Activated B cell treated with CpG ODN at 0.5 μM for 24 hours (primary cell): Measurements from ENCODE around the gene HOXB4. TPM values are rescaled to one million over a fixed set of nuclear protein-coding genes. Genes with fewer than 3 reads are reported as not detected.

ENCODE experiments used
- ATAC-seq: fragments of 200-7000 bp; cut with Tn5 transposase; one replicate; pipeline ENCODE4 v1.10.0; 2021; ENCODE audit warnings: low read depth, mild to moderate bottlenecking, moderate library complexity
- CTCF ChIA-PET: fragments of 350-600 bp; sonication (Branson Sonifier 250); formaldehyde crosslinking; loops from one replicate; lab custom pipeline; 2021; ENCODE audit warnings: antibody characterized with exemption; lab: Charles Lee
- POLR2A ChIA-PET: fragments of 350-600 bp; sonication (Branson Sonifier 250); formaldehyde crosslinking; loops from one replicate; lab custom pipeline; 2021; ENCODE audit warnings: antibody characterized with exemption; lab: Charles Lee
- DNase-seq: peaks from one replicate; pipeline ENCODE4 v3.0.0; 2022
- H3K27ac Mint-ChIP-seq: one replicate; pipeline ENCODE4 v1.8.0; 2020; ENCODE audit warnings: mixed read lengths
- H3K27me3 Mint-ChIP-seq: one replicate; pipeline ENCODE4 v1.8.0; 2021; ENCODE audit warnings: mixed read lengths
- H3K36me3 Mint-ChIP-seq: one replicate; pipeline ENCODE4 v1.8.0; 2021; ENCODE audit warnings: low read depth, mixed read lengths
- H3K4me1 Mint-ChIP-seq: one replicate; pipeline ENCODE4 v1.8.0; 2021; ENCODE audit warnings: mixed read lengths
- H3K4me3 Mint-ChIP-seq: one replicate; pipeline ENCODE4 v1.8.0; 2020; ENCODE audit warnings: mild to moderate bottlenecking, mixed read lengths
- H3K9me3 Mint-ChIP-seq: one replicate; pipeline ENCODE4 v1.8.0; 2020; ENCODE audit warnings: mixed read lengths
- intact Hi-C: fragments of 100-400 bp; cut with micrococcal nuclease; formaldehyde crosslinking; loops from one replicate; pipeline ENCODE4 v1.15.1; 2024
- total RNA-seq: library from RNA; stranded (reverse); gene quantifications from 2 replicates; pipeline ENCODE4 v1.2.3, GENCODE V29; 2022
- TF ChIP-seq, protein P1 (sequence below): fragments of 200-600 bp; IDR thresholded peaks from one replicate; pipeline ENCODE4 v1.8.0; 2022; ENCODE audit warnings: antibody characterized with exemption, mild to moderate bottlenecking

The HOXB4 gene
- total RNA-seq, 1 donor from 2014 or later = 1.4 TPM

DNA sequence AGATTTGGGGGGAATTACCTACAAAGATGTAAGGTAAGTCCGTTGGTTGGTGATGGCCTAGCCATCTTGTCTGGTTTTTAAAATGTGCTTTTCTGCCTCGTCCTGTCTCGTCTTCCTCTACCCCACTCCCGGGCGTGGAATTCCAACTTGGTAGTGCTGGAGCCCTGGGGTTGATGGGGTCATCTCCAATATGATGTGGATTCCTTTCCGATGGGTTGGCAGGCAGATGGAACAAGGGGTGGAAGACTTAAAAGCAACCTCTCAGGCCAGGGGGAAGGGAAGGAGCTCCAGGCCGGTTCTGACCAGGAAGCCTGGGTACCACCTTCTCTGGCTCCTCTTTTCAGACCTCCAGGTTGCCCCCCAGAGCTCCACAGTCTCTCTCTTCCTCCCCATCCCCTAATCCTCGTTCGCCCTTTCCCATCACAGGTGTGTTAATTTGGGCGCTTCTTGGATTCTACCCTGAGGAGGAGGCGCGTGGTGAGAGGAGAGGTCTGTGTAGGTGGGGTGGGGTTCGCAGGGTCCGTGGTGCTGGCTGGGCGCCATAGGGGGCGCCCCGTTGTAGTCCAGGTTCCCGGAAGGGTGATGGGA, 28.1 kb downstream of the HOXB4 start:
- POLR2A ChIA-PET = no interaction called here
- no peak overlapping the region for H3K4me3 Mint-ChIP-seq
- intact Hi-C loops = no loop called here
- ATAC-seq (no peak), DNase-seq (no peak)
- TF ChIP-seq, protein P1, sequence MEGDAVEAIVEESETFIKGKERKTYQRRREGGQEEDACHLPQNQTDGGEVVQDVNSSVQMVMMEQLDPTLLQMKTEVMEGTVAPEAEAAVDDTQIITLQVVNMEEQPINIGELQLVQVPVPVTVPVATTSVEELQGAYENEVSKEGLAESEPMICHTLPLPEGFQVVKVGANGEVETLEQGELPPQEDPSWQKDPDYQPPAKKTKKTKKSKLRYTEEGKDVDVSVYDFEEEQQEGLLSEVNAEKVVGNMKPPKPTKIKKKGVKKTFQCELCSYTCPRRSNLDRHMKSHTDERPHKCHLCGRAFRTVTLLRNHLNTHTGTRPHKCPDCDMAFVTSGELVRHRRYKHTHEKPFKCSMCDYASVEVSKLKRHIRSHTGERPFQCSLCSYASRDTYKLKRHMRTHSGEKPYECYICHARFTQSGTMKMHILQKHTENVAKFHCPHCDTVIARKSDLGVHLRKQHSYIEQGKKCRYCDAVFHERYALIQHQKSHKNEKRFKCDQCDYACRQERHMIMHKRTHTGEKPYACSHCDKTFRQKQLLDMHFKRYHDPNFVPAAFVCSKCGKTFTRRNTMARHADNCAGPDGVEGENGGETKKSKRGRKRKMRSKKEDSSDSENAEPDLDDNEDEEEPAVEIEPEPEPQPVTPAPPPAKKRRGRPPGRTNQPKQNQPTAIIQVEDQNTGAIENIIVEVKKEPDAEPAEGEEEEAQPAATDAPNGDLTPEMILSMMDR = no peak
- no peaks in the 10 kb centered on the region for H3K36me3 Mint-ChIP-seq
- H3K27ac Mint-ChIP-seq = no peak overlapping the region
- H3K4me1 Mint-ChIP-seq = peaks cover 9% of the 10 kb centered on the region
- CTCF ChIA-PET = no interaction called here
- H3K27me3 Mint-ChIP-seq = peaks cover 22% of the 10 kb centered on the region
- H3K9me3 Mint-ChIP-seq = no peaks in the 10 kb centered on the region

DNA sequence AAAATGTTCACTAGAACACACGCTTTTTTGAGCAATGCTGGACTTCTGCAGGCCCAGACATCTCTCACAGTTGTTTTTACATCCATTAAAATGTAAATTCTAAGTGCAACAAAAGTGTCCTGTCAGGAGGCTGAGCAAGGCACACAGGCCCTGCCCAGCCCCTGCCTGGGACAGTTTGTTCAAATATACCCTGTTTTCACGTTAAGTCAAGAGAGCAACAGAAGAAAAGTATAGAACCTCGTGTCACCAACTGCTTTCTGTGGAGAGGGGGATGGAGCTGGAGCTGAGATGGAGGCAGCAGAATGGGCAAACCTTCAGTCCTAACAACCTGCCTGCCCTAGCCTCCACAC, 28.9 kb downstream of the HOXB4 start:
- TF ChIP-seq, protein P1 = no peak
- ChIA-PET POLR2A (no interaction called here), CTCF (no interaction called here)
- H3K9me3 Mint-ChIP-seq = no peaks in the 10 kb centered on the region
- ATAC-seq (no peak), DNase-seq (no peak)
- H3K4me3 Mint-ChIP-seq = no peak overlapping the region
- intact Hi-C loops = no loop called here
- H3K27me3 Mint-ChIP-seq = peaks cover 22% of the 10 kb centered on the region
- no peak overlapping the region for H3K27ac Mint-ChIP-seq
- H3K4me1 Mint-ChIP-seq = peaks cover 13% of the 10 kb centered on the region
- H3K36me3 Mint-ChIP-seq = no peaks in the 10 kb centered on the region

DNA sequence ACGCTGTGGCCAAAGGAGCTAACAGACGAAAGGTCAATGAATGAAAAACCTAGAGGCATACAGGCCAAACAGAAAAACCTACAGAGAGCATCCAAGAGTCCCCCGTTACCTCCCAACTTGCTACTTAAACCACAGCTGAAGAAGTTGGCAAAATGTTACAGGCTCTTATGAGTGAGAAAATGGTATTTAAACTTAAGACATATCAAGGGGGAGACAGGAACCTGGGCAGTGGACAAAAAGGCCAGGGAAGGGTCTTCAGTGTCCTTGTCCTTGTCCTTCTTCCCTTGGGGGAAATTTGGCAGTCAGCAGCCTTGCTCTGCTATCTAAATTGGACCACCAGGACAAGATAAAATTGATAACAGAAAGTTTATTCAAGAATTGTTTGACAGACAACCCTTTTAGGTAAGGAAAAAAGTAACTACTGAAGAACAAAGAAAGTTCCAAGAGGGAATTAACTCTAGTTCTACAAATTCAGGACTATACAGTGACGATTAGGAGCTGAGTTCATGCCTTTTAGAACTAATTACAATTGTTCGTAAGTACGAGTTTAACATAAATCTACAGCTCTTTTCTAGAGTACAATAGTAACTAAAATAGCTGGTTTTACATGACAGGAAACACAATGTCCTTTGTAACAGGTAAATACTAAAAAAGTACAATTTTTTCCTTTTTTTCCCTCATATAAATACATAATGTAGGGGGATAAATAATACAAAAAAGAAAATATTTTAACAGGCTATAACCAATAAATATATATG, 29.4 kb downstream of the HOXB4 start:
- H3K36me3 Mint-ChIP-seq = no peaks in the 10 kb centered on the region
- CTCF ChIA-PET = interaction anchor here (0.6 kb wide), 1 partner anchor 19 kb away, joined by 3 read pairs; no protein-coding TSS in a partner anchor
- intact Hi-C loops = no loop called here
- peaks cover 17% of the 10 kb centered on the region for H3K4me1 Mint-ChIP-seq
- peak overlapping the region; percentile 41 for H3K4me3 Mint-ChIP-seq
- POLR2A ChIA-PET = no interaction called here
- peaks cover 22% of the 10 kb centered on the region for H3K27me3 Mint-ChIP-seq
- no peak overlapping the region for H3K27ac Mint-ChIP-seq
- ATAC-seq = no peak
- H3K9me3 Mint-ChIP-seq = no peaks in the 10 kb centered on the region
- no peak for DNase-seq
- TF ChIP-seq, protein P1 = no peak

DNA sequence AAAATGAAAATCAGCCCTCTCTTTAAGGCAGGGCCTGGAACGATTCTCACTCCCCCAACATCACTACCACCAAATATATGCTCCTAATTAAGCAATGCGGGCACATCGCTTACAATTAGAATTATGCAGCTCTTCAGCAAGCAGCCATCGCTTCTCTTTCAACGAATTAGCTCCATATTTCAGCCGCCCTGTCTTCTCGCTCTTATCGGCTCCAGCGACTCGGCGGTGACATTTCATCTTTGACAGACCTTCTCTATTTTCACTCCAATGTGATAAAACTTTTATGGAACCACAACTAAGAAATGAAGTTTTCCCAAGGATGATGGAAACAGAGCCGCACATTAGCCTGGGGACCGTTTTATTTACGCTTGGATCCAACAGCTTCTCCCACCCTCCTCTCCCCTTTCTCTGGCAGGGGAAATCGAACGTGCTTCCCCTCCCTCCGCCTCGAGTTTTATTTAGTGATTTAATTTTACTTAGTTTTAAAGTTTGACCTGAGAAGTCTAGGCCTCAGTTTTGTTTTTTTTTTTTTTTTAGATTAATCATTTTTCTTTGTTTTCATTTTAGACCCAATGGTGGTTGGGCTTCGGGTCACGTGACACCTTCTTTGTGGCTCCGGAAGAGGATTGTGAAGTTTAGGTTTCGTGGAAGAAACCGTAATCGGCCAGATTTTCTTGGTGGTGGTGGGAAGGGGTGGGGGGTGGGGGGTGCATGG, 30.2 kb downstream of the HOXB4 start:
- ChIA-PET POLR2A (interaction anchor here (0.7 kb wide), 1 partner anchor 577 kb away, joined by 4 read pairs; no protein-coding TSS in a partner anchor), CTCF (no interaction called here)
- Mint-ChIP-seq H3K36me3 (no peaks in the 10 kb centered on the region), H3K27ac (peak overlapping the region; percentile 2), H3K4me3 (peak overlapping the region; percentile 41), H3K4me1 (peaks cover 21% of the 10 kb centered on the region), H3K9me3 (no peaks in the 10 kb centered on the region), H3K27me3 (peaks cover 22% of the 10 kb centered on the region)
- TF ChIP-seq, protein P1 = no peak
- DNase-seq = no peak
- no peak for ATAC-seq
- intact Hi-C loops = no loop called here
